ENCODE results near the gene TIGAR. TPM values are rescaled to one million over a fixed set of nuclear protein-coding genes. Genes with fewer than 3 reads are reported as not detected.

TIGAR gene
- total and polyA plus RNA-seq, 4 donors = 0.56 to 3.3 (median 2.0) TPM

- Histone ChIP-seq H3K27ac (ENCODE audit: low read depth in 1 of 2, low read length in 2 of 2) (no peak overlapping the region), H3K4me1 (ENCODE audit: control insufficient read depth in 4 of 4, insufficient read depth in 4 of 4, low read length in 3 of 4) (no peaks in the 10 kb centered on the region), H3K9me3 (ENCODE audit: control insufficient read depth in 4 of 4, low read length in 3 of 4) (no peaks in the 10 kb centered on the region), H3K27me3 (ENCODE audit: control insufficient read depth in 4 of 4, insufficient read depth in 4 of 4, low read length in 3 of 4) (no peaks in the 10 kb centered on the region), H3K36me3 (ENCODE audit: control insufficient read depth in 4 of 4, insufficient read depth in 3 of 4, low read depth in 1 of 4, low read length in 3 of 4) (no peaks in the 10 kb centered on the region), H3K4me3 (ENCODE audit: low read depth in 1 of 3, low read length in 3 of 3) (no peak overlapping the region), H3K9ac (ENCODE audit: low read depth in 1 of 2, low read length in 2 of 2) (no peak overlapping the region)
- WGBS = 78% methylated on average over 4 of the region's 4 CpGs
- DNase-seq (ENCODE audit: low spot score) = no peak
- no peak for TF ChIP-seq ATF3 (IDR thresholded peaks at IDR 0.05)
- no peak for TF ChIP-seq HNF4A (conservative IDR thresholded peaks at IDR 0.05)
- TF ChIP-seq JUND (IDR thresholded peaks at IDR 0.05) = no peak
- TF ChIP-seq RXRA (IDR thresholded peaks at IDR 0.05) = no peak
- TF ChIP-seq TAF1 (conservative IDR thresholded peaks at IDR 0.05) = no peak
- no peak for TF ChIP-seq GABPA (IDR thresholded peaks at IDR 0.05 in 1 of 2, conservative IDR thresholded peaks at IDR 0.05 in 1 of 2)
- TF ChIP-seq ZBTB33 (IDR thresholded peaks at IDR 0.05) = no peak
- no peak for TF ChIP-seq HNF4G (IDR thresholded peaks at IDR 0.05)
- no peak for TF ChIP-seq RAD21 (IDR thresholded peaks at IDR 0.05)
- no peak for TF ChIP-seq SP1 (IDR thresholded peaks at IDR 0.05)
- no peak for TF ChIP-seq FOXA2 (IDR thresholded peaks at IDR 0.05)
- no peak for TF ChIP-seq MAX (IDR thresholded peaks at IDR 0.05)
- no peak for TF ChIP-seq FOXA1 (IDR thresholded peaks at IDR 0.05)
- no peak for TF ChIP-seq NR2F2 (IDR thresholded peaks at IDR 0.05)
Measured at GRCh38 chr12:4402996-4403395, 82.0 kb downstream of the TIGAR start.

Other genes with a start within 250 kb of the TIGAR start
- 10 to 100 TPM in 1 of 2 donors, 1 to 10 TPM in 1; 2.6 to 16.5 TPM for gene CCND2, start 47.5 kb upstream of the TIGAR start, total RNA-seq
- gene CCND2, start 47.5 kb upstream of the TIGAR start, polyA plus RNA-seq = 1 to 10 TPM in 1 of 2 donors, under 1 TPM in 1; 0.50 to 3.3 TPM
- gene FGF23, start 58.5 kb downstream of the TIGAR start, total RNA-seq = under 1 TPM in 1 of 2 donors, not detected in 1; 0.47 TPM
- under 1 TPM; 0.10 to 0.83 TPM for gene FGF23, start 58.5 kb downstream of the TIGAR start, polyA plus RNA-seq
- gene FGF6, start 124.6 kb downstream of the TIGAR start, total RNA-seq = not detected
- not detected for gene FGF6, start 124.6 kb downstream of the TIGAR start, polyA plus RNA-seq
- gene RAD51AP1, start 217.7 kb downstream of the TIGAR start, total RNA-seq = 10 to 100 TPM in 1 of 2 donors, under 1 TPM in 1; 0.50 to 14.9 TPM
- gene RAD51AP1, start 217.7 kb downstream of the TIGAR start, polyA plus RNA-seq = 1 to 10 TPM; 1.3 TPM
- 10 to 100 TPM; 12.0 to 20.3 TPM for gene DYRK4, start 241.0 kb downstream of the TIGAR start, total RNA-seq
- gene DYRK4, start 241.0 kb downstream of the TIGAR start, polyA plus RNA-seq = 10 to 100 TPM; 13.9 to 15.0 TPM